Endodermal cell (in vitro differentiated cells): Measurements from ENCODE around the gene DICER1. TPM values are rescaled to one million over a fixed set of nuclear protein-coding genes. Genes with fewer than 3 reads are reported as not detected.

Experiments used
- DNase-seq: peaks from one replicate; pipeline ENCODE4 v3.0.0-alpha.2; 2017
- H3K27ac ChIP-seq: 2 replicates; pipeline ENCODE4 v1.5.1; 2013; ENCODE audit warnings: mild to moderate bottlenecking, low read depth, low read length, moderate library complexity
- H3K27me3 ChIP-seq: 2 replicates; pipeline ENCODE4 v1.6.1; 2013; ENCODE audit warnings: mild to moderate bottlenecking, low read length, moderate library complexity; ENCODE audit not compliant: insufficient read depth, control insufficient read depth, poor library complexity, severe bottlenecking
- H3K36me3 ChIP-seq: 2 replicates; pipeline ENCODE4 v1.7.0; 2013; ENCODE audit warnings: mild to moderate bottlenecking, low read length, moderate library complexity; ENCODE audit not compliant: control insufficient read depth, insufficient read depth
- H3K4me1 ChIP-seq: one replicate; pipeline ENCODE4 v1.7.0; 2013; ENCODE audit warnings: low read length; ENCODE audit not compliant: control insufficient read depth, insufficient read depth
- H3K4me3 ChIP-seq: 2 replicates; pipeline ENCODE4 v1.5.1; 2013; ENCODE audit warnings: mild to moderate bottlenecking, low read length, moderate library complexity
- H3K9ac ChIP-seq: 2 replicates; pipeline ENCODE4 v1.6.1; 2013; ENCODE audit warnings: mild to moderate bottlenecking, low read length, moderate library complexity; ENCODE audit not compliant: poor library complexity, severe bottlenecking; ENCODE audit errors: extremely low read depth
- H3K9me3 ChIP-seq: 2 replicates; pipeline ENCODE4 v1.6.1; 2013; ENCODE audit warnings: mild to moderate bottlenecking, low read length, moderate library complexity; ENCODE audit not compliant: control insufficient read depth
- H3K27ac Mint-ChIP-seq: 2 replicates; pipeline ENCODE4 v1.8.0; 2020; ENCODE audit warnings: mixed read lengths
- H3K27me3 Mint-ChIP-seq: 2 replicates; pipeline ENCODE4 v1.8.0; 2021; ENCODE audit warnings: mild to moderate bottlenecking, mixed read lengths; ENCODE audit not compliant: insufficient read depth
- H3K36me3 Mint-ChIP-seq: 2 replicates; pipeline ENCODE4 v1.8.0; 2020; ENCODE audit warnings: low read depth, mixed read lengths
- H3K4me1 Mint-ChIP-seq: 2 replicates; pipeline ENCODE4 v1.8.0; 2020; ENCODE audit warnings: mixed read lengths
- H3K4me3 Mint-ChIP-seq: 2 replicates; pipeline ENCODE4 v1.8.0; 2020; ENCODE audit warnings: mild to moderate bottlenecking, moderate library complexity, mixed read lengths
- H3K9me3 Mint-ChIP-seq: 2 replicates; pipeline ENCODE4 v1.8.0; 2020; ENCODE audit warnings: mild to moderate bottlenecking, mixed read lengths
- CTCF ChIP-seq: fragments of 200-600 bp; sonication (generic); conservative IDR thresholded peaks from 2 replicates; pipeline ENCODE4 v1.5.0; 2021; ENCODE audit warnings: antibody characterized with exemption, mild to moderate bottlenecking
- WGBS, 2 experiments: methylation state at CpG; one replicate each; pipeline versions ENCODE4 v1.1.5 to v1.1.7; 2013; ENCODE audit warnings: missing lambda C conversion rate in 2 of 2, mixed read lengths in 1 of 2; ENCODE audit not compliant: insufficient coverage in 1 of 2, insufficient read length in 1 of 2; 5-methylcytosine and 5-hydroxymethylcytosine counted together
- total RNA-seq, 2 donors: library from RNA; stranded (reverse); fragmentation: NEBNext Ultra II Directional in 1 of 2; extraction: Animal tissue kit (Norgen Biotek cat#: 25700) in 1 of 2; gene quantifications; 2 replicates in 1 of 2; 3 replicates in 1 of 2; pipeline ENCODE4 v1.2.1, GENCODE V29; 2021

DICER1 gene
- total RNA-seq, 2 donors from 2014 or later: 66.1 to 69.2 TPM

- H3K27ac ChIP-seq: no peak overlapping the region
- Mint-ChIP-seq H3K36me3 (peaks cover 7% of the 10 kb centered on the region), H3K27ac (peak overlapping the region; percentile 17), H3K27me3 (no peaks in the 10 kb centered on the region), H3K9me3 (no peaks in the 10 kb centered on the region), H3K4me3 (no peak overlapping the region), H3K4me1 (peaks cover 58% of the 10 kb centered on the region)
- DNase-seq: no peak
- TF ChIP-seq CTCF: no peak
- peaks cover 6% of the 10 kb centered on the region for H3K36me3 ChIP-seq
- no peak overlapping the region for H3K4me3 ChIP-seq
- 81 to 89% methylated on average over 6 to 8 of the region's 8 CpGs for WGBS, 2 experiments
- H3K4me1 ChIP-seq: peaks cover 18% of the 10 kb centered on the region
- peaks cover 5% of the 10 kb centered on the region for H3K9me3 ChIP-seq
- H3K27me3 ChIP-seq: no peaks in the 10 kb centered on the region
- H3K9ac ChIP-seq: no peak overlapping the region
Observed at GRCh38 chr14:95151561-95151960, 5.8 kb downstream of the DICER1 start.

GRCh38 chr14:95150910-95151309 lies 6.4 kb downstream of the DICER1 start:
- H3K36me3 Mint-ChIP-seq: peaks cover 13% of the 10 kb centered on the region
- Histone ChIP-seq H3K4me1 (peaks cover 18% of the 10 kb centered on the region), H3K36me3 (peaks cover 11% of the 10 kb centered on the region), H3K9me3 (peaks cover 12% of the 10 kb centered on the region), H3K4me3 (no peak overlapping the region), H3K27ac (no peak overlapping the region), H3K27me3 (no peaks in the 10 kb centered on the region), H3K9ac (no peak overlapping the region)
- no peak overlapping the region for H3K27ac Mint-ChIP-seq
- H3K27me3 Mint-ChIP-seq: no peaks in the 10 kb centered on the region
- peaks cover 4% of the 10 kb centered on the region for H3K9me3 Mint-ChIP-seq
- WGBS, 2 experiments: 67 to 91% methylated on average over 1 to 2 of the region's 2 CpGs
- H3K4me3 Mint-ChIP-seq: no peak overlapping the region
- DNase-seq: no peak
- H3K4me1 Mint-ChIP-seq: peaks cover 54% of the 10 kb centered on the region
- TF ChIP-seq CTCF: no peak

- Histone ChIP-seq H3K4me1 (peaks cover 14% of the 10 kb centered on the region), H3K4me3 (no peak overlapping the region), H3K27me3 (no peaks in the 10 kb centered on the region), H3K9ac (no peak overlapping the region), H3K9me3 (peaks cover 26% of the 10 kb centered on the region), H3K36me3 (peaks cover 7% of the 10 kb centered on the region), H3K27ac (no peak overlapping the region)
- H3K9me3 Mint-ChIP-seq: peaks cover 16% of the 10 kb centered on the region
- no peak overlapping the region for H3K27ac Mint-ChIP-seq
- TF ChIP-seq CTCF: no peak
- 81% methylated on average over 1 of the region's 3 CpGs; no CpG with 5 or more reads in 1 of the 2 experiments for WGBS, 2 experiments
- no peaks in the 10 kb centered on the region for H3K27me3 Mint-ChIP-seq
- no peak for DNase-seq
- H3K4me1 Mint-ChIP-seq: peaks cover 42% of the 10 kb centered on the region
- no peak overlapping the region for H3K4me3 Mint-ChIP-seq
- peaks cover 22% of the 10 kb centered on the region for H3K36me3 Mint-ChIP-seq
Observed at GRCh38 chr14:95149441-95149840, 7.9 kb downstream of the DICER1 start.
